HPDE6-E6E7 (cell line): ENCODE results near the gene DEFB118.
"Not testable (repeated sequence)": the region's sequence is repeated elsewhere in the genome, so short reads cannot be mapped to it uniquely, and the experiment has no call there.

Experiments used
- DNase-seq: peaks from one replicate; pipeline ENCODE4 v3.0.0; 2011; ENCODE audit warnings: missing footprints; ENCODE audit errors: extremely low spot score

The DEFB118 gene

GRCh38 chr20:31368301-31368700, at the start of gene DEFB118:
DEFB118 (plus strand) TSS chr20:31368601; CDS start chr20:31368651, 50 bp downstream.
- no peak for DNase-seq

- no peak for DNase-seq
These were observed 45.9 kb upstream of the DEFB118 start for GRCh38 chr20:31322504-31322903.

DNA sequence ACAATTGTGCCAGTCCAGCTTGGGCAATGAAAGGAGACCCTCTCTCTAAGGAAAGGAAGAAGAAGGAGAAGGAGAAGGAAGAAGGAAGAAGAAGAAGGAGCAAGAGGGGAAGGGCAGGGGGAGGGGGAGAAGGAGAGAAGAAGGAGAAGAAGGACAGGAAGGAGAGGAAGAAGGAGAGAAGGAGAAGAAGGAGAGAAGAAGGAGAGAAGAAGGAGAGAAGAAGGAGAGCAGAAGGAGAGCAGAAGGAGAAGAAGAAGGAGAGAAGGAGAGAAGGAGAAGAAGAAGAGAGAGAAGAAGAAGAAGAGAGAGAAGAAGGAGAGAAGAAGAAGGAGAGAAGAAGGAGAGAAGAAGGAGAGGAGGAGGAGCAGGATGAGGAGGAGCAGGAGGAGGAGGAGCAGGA, 37.5 kb upstream of the DEFB118 start:
- no peak for DNase-seq

- no peak for DNase-seq
These were observed 26.9 kb upstream of the DEFB118 start for GRCh38 chr20:31341470-31341869.

DNA sequence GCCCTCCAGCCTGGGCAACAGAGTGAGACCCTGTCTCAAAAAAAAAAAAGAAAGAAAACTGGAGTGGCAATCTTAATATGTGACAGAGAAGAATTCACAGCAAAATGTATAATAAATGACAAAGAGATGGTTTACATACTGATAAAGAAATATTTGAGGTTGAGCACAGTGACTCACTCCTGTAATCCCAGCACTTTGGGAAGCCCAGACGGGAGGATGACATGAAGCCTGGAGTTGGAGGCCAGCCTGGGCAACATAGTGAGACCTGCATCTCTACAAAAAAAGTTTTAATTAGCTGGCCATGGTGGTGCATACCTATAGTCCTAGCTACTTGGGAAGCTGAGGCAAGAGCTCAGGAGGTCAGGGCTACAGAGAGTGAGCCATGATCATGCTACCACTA, 12.4 kb upstream of the DEFB118 start:
- DNase-seq, result no peak

- no peak for DNase-seq
These were observed 5.1 kb upstream of the DEFB118 start for GRCh38 chr20:31363295-31363694.

- DNase-seq, result not testable (repeated sequence)
These were observed 4.1 kb upstream of the DEFB118 start for GRCh38 chr20:31364272-31364671.

- DNase-seq, result no peak
These were observed 5.9 kb downstream of the DEFB118 start for GRCh38 chr20:31374346-31374745.

DNA sequence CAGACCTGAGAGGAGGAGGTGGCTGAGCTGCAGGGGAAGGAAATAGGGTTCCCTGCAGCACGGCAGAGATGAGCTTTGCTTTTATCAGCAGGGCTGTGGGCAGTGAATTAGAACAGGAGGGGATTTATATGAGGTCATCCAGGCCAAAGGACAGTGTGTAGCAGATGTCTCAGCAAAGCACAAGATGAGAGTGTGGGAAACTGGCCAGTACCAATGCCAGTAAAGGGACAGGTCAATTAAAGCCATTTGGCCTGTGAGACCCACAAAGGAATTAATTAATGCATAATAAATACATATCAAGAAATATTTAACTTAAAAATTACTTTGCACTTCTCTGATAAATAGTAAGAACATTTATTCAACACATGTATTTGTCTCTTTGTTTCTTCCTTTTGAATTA, 22.1 kb downstream of the DEFB118 start, which contains the start of gene DEFB119:
TSS of gene DEFB119 (minus strand) at position 101 of the 400 bp plus-strand sequence. CDS start 107 bp downstream, outside the sequence.
- DNase-seq, result no peak

GRCh38 chr20:31392836-31393235, 24.4 kb downstream of the DEFB118 start:
- no peak for DNase-seq

DNA sequence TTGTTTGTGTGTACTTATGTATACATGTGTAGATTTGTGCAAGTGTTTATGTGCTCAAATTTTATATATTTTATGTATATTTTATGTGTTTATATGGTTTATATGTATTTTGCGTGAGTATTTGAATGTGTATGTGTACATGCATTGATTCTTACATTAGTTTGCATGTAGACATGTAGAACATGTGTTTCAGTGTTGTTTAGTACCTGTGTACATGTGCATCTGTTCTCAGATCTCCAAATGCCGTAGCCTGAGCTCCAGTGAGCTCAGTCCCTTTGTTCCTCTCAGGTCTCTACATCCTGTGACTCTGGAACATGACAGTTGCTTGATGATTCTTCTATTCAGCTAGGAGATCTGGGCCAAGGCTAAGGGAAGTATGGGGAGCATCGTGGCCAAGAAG, 26.5 kb downstream of the DEFB118 start:
- no peak for DNase-seq

- DNase-seq, result no peak
These were observed 35.5 kb downstream of the DEFB118 start for GRCh38 chr20:31403886-31404285.

DNA sequence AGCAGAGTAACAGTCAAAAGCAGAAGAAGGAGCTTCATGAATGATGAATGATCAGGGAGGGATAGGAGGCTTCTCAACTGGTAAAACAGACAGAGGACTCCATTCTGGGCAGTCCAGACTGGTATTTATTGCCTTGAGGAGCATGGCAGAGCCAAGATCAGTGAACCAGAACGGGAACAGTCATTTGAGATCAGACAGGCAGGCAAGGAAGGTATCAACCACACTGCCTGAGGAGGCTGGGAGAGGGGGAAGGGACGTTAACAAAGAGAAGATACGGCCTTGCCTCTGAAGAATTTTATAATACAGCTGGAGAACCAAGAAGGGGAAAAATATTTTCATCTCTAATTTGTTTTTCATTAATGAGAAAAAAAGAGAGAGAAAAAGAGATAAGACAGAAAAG, 37.7 kb downstream of the DEFB118 start, which contains the start of gene DEFB121:
TSS of gene DEFB121 (minus strand) at position 101 of the 400 bp plus-strand sequence. CDS start at position 38, 63 bp downstream.
- DNase-seq, result no peak

DNA sequence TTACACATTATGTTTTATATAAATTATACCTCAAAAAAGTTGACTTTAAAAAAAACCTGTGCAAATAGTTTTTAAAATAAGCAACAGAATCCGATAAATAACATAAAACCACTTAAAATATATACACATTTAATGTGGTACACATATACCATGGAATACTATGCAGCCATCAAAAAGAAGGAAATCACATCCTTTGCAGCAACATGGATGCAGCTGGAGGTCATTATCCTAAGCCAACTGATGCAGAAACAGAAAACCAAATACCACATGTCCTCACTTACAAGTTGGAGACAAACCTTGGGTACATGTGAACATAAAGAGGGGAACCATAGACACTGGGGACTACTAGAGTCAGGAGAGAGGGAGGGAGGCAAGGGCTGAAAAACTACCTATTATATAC, 41.6 kb downstream of the DEFB118 start:
- DNase-seq, result no peak

DNA sequence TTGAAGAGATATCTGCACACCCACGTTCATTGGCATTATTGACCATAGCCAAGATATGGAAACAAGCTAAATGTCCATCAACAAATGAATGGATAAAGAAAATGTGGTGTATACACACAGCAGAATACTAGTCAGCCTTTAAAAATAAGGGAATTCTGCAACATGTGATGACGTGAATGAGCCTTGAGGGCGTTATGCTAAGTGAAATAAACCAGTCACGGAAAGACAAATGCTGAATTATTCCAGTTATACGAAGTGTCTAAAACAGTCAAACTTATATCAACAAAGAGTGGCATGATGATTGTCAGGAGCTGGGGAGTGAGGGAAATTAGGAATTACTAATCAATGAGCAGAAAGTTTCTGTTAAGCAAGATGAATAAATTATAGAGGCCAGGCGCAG, 46.0 kb downstream of the DEFB118 start:
- DNase-seq, result no peak

DNA sequence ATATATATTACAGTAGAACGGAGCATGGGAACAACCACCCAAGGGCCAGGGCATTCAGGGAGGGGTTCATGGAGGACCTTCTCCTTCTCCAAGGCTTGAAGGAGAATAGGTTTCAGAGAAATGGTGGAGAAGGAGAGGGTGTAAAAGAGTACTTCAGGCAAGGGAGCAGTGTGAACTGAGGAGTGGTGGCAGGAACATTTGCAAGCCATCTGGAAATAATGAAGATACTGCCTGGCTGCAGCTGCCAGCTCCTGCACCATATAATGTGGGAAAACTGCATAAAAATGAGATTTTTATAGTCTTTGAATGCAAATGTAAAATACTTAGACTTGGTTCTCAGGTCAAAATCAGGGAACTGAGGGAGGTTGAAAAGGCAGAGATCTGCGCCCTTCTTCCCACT, 47.3 kb downstream of the DEFB118 start:
- no peak for DNase-seq

GRCh38 chr20:31418307-31418706, 49.9 kb downstream of the DEFB118 start:
- DNase-seq, result no peak
